ENCODE measurements around the gene ALK. TPM values are rescaled to one million over a fixed set of nuclear protein-coding genes. Genes with fewer than 3 reads are reported as not detected.

The ALK gene
- total and polyA plus RNA-seq, 10 of the 15 experiments (the other 5 are each of a cell fraction or from before 2014, with no cell fraction given): 0.11 TPM; not detected in 9

DNA sequence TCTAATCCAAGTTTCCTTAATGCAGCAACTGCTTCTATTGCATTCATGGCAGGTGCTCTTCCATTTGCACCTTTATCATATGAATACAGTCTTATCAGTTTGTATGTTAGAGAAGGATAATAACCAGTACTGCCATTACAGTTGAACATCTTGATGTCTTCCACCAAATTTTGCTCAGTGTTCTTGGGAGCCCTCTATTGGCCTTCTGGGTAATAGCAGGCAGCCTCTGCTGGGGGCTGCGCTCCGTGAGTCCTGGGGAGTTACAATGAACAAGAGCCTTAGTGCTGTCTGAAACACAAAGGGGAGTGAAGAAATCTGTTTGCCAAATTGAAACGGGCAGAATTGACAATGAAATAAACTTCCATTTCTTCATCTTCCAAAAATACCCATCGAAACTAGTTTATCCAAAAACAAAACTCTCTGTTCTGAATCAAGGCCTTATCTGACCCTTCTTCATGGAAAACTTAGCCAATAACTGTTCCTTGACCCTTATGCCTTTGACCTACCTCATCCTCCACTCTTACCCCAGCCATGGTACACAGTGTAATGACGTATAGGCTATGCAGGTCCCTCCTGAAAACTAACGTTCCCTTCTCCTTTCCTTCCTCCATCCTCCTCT is 79.9 kb downstream of the ALK start (continued):
- no peak for TF ChIP-seq SMAD5 (IDR thresholded peaks at IDR 0.05; ENCODE audit: low read depth)
- no peak for TF ChIP-seq SMAD1 (IDR thresholded peaks at IDR 0.05; ENCODE audit: low read depth, partially characterized antibody)
- no peak for TF ChIP-seq SIX5 (IDR thresholded peaks at IDR 0.05; ENCODE audit: low read depth, low read length, severe bottlenecking)
- TF ChIP-seq SMC3 (IDR thresholded peaks at IDR 0.05; ENCODE audit: borderline replicate concordance, low read length): peak; percentile 86

DNA sequence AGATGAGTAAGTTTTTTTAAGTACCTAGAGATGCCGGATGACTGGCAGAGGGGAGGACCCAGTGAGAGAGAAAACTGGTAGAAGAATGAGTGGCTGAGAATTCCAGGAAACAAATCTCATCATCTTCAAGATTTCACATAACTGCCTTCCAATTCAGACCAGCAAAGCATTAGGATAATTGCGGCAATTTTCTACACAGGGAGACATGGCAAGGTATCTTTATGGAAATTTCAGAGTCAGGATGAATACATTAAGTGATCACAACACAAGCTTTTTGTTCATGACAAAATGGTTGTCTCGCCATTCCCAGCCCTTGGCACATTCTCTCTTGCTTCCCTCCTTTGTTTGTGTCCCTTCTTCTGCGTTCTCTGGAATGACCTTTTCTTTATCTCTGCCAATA is 82.1 kb downstream of the ALK start:
- Histone ChIP-seq H3K4me3 (no peak overlapping the region), H3K9me3 (replicated peaks; ENCODE audit: control insufficient read depth, insufficient read depth, low read length) (no peaks in the 10 kb centered on the region), H4K20me1 (ENCODE audit: control insufficient read depth, insufficient read depth) (no peaks in the 10 kb centered on the region), H2AFZ (ENCODE audit: control insufficient read depth, low read depth, low read length) (no peak overlapping the region), H3K79me2 (ENCODE audit: control insufficient read depth, insufficient read depth, low read length) (no peaks in the 10 kb centered on the region), H3K36me3 (ENCODE audit: control insufficient read depth in 2 of 2, insufficient read depth in 2 of 2, low read length in 1 of 2) (no peaks in the 10 kb centered on the region), H3K27me3 (replicated peaks in 1 of 2; ENCODE audit: control insufficient read depth in 2 of 2, insufficient read depth in 2 of 2, low read length in 1 of 2) (no peaks in the 10 kb centered on the region), H3K27ac (ENCODE audit: control insufficient read depth, insufficient read depth) (no peak overlapping the region), H3K4me2 (ENCODE audit: control insufficient read depth, insufficient read depth) (no peak overlapping the region), H3K4me1 (ENCODE audit: control insufficient read depth, insufficient read depth, low read length) (no peaks in the 10 kb centered on the region), H3K9ac (ENCODE audit: control insufficient read depth, insufficient read depth, low read length) (no peak overlapping the region)
- no peak for ATAC-seq
- ChIA-PET CTCF (interaction anchor here (5.7 kb wide), 1 partner anchor 530 kb away, joined by 26 read pairs; no protein-coding TSS in a partner anchor), POLR2A (no interaction called here), RAD21 (ENCODE audit: unreplicated experiment) (no interaction called here), SMC1A (ENCODE audit: uncharacterized antibody, unreplicated experiment) (interaction anchor here (1.7 kb wide), 1 partner anchor 530 kb away, joined by 6 read pairs; no protein-coding TSS in a partner anchor)
- WGBS (ENCODE audit: insufficient coverage, insufficient replicate concordance, low lambda C conversion rate, missing lambda C conversion rate): 40% methylated on average over 4 of the region's 4 CpGs
- FAIRE-seq: no peak
- DNase-seq (ENCODE audit: low read depth, low spot score): no peak
- in situ Hi-C loops (cut with MboI) (no loop called here), intact Hi-C loops (cut with micrococcal nuclease; ENCODE audit: unreplicated experiment) (no loop called here)
- BruUV-seq (replicated peaks): no TSS peak
- TF ChIP-seq, protein P1, sequence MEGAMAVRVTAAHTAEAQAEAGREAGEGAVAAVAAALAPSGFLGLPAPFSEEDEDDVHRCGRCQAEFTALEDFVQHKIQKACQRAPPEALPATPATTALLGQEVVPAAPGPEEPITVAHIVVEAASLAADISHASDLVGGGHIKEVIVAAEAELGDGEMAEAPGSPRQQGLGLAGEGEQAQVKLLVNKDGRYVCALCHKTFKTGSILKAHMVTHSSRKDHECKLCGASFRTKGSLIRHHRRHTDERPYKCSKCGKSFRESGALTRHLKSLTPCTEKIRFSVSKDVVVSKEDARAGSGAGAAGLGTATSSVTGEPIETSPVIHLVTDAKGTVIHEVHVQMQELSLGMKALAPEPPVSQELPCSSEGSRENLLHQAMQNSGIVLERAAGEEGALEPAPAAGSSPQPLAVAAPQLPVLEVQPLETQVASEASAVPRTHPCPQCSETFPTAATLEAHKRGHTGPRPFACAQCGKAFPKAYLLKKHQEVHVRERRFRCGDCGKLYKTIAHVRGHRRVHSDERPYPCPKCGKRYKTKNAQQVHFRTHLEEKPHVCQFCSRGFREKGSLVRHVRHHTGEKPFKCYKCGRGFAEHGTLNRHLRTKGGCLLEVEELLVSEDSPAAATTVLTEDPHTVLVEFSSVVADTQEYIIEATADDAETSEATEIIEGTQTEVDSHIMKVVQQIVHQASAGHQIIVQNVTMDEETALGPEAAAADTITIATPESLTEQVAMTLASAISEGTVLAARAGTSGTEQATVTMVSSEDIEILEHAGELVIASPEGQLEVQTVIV (IDR thresholded peaks at IDR 0.05; ENCODE audit: borderline replicate concordance, partially characterized antibody): no peak
- TF ChIP-seq ZSCAN29 (IDR thresholded peaks at IDR 0.05) (no peak), IKZF1 (conservative IDR thresholded peaks at IDR 0.05) (no peak), CHD1 (IDR thresholded peaks at IDR 0.05; ENCODE audit: low read depth, low read length) (no peak), EED (IDR thresholded peaks at IDR 0.05; ENCODE audit: low read depth) (no peak), ZNF217 (IDR thresholded peaks at IDR 0.05) (no peak), BRCA1 (IDR thresholded peaks at IDR 0.05; ENCODE audit: low read depth, low read length) (no peak), SMARCA5 (IDR thresholded peaks at IDR 0.05) (no peak)
- TF ChIP-seq, protein P2, sequence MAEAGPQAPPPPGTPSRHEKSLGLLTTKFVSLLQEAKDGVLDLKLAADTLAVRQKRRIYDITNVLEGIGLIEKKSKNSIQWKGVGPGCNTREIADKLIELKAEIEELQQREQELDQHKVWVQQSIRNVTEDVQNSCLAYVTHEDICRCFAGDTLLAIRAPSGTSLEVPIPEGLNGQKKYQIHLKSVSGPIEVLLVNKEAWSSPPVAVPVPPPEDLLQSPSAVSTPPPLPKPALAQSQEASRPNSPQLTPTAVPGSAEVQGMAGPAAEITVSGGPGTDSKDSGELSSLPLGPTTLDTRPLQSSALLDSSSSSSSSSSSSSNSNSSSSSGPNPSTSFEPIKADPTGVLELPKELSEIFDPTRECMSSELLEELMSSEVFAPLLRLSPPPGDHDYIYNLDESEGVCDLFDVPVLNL (IDR thresholded peaks at IDR 0.05; ENCODE audit: low read depth, low read length): no peak
- TF ChIP-seq, protein P3, sequence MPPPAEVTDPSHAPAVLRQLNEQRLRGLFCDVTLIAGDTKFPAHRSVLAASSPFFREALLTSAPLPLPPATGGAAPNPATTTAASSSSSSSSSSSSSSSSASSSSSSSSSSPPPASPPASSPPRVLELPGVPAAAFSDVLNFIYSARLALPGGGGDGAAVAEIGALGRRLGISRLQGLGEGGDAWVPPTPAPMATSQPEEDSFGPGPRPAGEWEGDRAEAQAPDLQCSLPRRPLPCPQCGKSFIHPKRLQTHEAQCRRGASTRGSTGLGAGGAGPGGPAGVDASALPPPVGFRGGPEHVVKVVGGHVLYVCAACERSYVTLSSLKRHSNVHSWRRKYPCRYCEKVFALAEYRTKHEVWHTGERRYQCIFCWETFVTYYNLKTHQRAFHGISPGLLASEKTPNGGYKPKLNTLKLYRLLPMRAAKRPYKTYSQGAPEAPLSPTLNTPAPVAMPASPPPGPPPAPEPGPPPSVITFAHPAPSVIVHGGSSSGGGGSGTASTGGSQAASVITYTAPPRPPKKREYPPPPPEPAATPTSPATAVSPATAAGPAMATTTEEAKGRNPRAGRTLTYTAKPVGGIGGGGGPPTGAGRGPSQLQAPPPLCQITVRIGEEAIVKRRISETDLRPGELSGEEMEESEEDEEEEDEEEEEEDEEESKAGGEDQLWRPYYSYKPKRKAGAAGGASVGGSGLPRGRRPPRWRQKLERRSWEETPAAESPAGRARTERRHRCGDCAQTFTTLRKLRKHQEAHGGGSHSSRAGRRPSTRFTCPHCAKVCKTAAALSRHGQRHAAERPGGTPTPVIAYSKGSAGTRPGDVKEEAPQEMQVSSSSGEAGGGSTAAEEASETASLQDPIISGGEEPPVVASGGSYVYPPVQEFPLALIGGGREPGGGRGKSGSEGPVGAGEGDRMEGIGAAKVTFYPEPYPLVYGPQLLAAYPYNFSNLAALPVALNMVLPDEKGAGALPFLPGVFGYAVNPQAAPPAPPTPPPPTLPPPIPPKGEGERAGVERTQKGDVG (CRISPR knock-in tag; IDR thresholded peaks at IDR 0.05): no peak
- TF ChIP-seq, protein P4, sequence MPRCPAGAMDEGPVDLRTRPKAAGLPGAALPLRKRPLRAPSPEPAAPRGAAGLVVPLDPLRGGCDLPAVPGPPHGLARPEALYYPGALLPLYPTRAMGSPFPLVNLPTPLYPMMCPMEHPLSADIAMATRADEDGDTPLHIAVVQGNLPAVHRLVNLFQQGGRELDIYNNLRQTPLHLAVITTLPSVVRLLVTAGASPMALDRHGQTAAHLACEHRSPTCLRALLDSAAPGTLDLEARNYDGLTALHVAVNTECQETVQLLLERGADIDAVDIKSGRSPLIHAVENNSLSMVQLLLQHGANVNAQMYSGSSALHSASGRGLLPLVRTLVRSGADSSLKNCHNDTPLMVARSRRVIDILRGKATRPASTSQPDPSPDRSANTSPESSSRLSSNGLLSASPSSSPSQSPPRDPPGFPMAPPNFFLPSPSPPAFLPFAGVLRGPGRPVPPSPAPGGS (IDR thresholded peaks at IDR 0.05; ENCODE audit: borderline replicate concordance, insufficient read depth, low read depth, low read length, poor library complexity, severe bottlenecking): no peak

All from GM12878 (cell line).